GM13977 (cell line): ENCODE data around the gene APOF.
"Not testable (repeated sequence)": the region's sequence is repeated elsewhere in the genome, so short reads cannot be mapped to it uniquely, and the experiment has no call there.

Experiments
- DNase-seq: peaks from one replicate; pipeline ENCODE4 v3.0.0; 2012; ENCODE audit warnings: low spot score
- CTCF ChIP-seq: IDR thresholded peaks from 2 replicates; pipeline ENCODE4 v1.5.1; 2012; ENCODE audit warnings: mild to moderate bottlenecking, control low read depth; ENCODE audit not compliant: insufficient read depth; ENCODE audit errors: extremely low read depth, missing control alignments
- in situ Hi-C: fragments of 300-500 bp; cut with MboI; formaldehyde crosslinking; loops from one replicate; pipeline ENCODE4 v1.12.0; 2022; ENCODE audit warnings: low sequenced_read_pairs, low pct_unique_long_range_greater_than_20kb, mixed read lengths, inconsistent platforms; ENCODE audit not compliant: unreplicated experiment

Gene APOF

DNA sequence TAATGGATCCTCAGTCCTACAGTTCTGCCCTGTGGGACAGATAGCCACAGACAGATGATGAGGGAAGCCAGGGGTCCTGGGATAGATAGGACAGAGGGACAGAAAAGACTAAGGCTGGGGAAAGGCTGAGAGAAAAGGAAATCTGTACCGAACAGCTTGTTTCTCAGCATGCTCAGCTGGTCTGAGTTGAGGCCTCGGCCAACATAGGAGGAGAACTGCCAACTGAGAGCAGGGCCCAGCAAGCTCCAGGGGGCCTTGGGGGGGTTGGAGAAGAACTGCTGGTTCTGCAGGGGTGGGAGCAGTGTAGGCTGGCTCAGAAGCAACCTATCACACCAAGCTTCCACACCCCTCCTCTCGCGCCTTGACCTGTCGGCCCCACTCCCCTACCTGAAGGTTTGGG lies 13.9 kb downstream of the APOF start:
- in situ Hi-C loops = no loop called here
- TF ChIP-seq CTCF = no peak
- DNase-seq = no peak

DNA sequence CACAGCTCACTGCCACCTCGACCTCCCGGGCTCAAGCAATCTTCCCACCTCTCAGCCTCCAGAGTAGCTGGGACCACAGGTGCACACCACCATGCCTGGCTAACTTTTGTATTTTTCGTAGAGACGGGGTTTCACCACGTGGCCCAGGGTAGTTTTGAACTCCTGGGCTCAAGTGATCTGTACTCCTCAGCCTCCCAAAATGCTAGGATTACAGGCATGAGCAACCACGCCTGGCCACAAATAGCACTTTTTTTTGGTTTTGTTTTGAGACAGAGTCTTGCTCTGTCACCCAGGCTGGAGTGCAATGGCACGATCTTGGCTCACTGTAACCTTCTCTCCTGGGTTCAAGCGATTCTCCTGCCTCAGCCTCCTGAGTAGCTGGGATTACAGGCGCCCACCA lies 15.4 kb downstream of the APOF start:
- in situ Hi-C loops, DNase-seq: not testable (repeated sequence)

GRCh38 chr12:56346675-56347074 lies 16.0 kb downstream of the APOF start:
- DNase-seq = no peak
- in situ Hi-C loops = no loop called here
- peak; percentile 28 for TF ChIP-seq CTCF

- DNase-seq, in situ Hi-C loops: not testable (repeated sequence)
These were observed 20.4 kb downstream of the APOF start for GRCh38 chr12:56342290-56342689.

GRCh38 chr12:56341616-56342015 lies 21.0 kb downstream of the APOF start:
- no peak for TF ChIP-seq CTCF

DNA sequence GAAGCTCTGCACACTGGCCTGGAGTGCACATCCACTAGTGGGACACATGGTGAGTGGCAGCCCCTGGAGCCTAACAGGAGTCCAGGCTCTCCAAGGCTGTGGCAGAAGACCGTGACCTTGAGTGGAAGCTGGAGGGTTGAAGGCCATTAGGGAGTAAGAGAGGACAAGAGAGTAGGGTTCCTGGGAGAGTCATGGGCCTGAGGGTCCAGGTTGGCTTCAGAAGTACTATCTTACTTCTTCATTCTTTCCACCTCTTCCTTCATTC lies 23.6 kb downstream of the APOF start:
- no peak for DNase-seq
- TF ChIP-seq CTCF = no peak
- in situ Hi-C loops = no loop called here

More at GRCh38 chr12:56341616-56342015, 21.0 kb downstream of the APOF start:
- in situ Hi-C loops = no loop called here
- DNase-seq = no peak

GRCh38 chr12:56338308-56339157 lies 24.1 kb downstream of the APOF start, which contains the start of gene IL23A:
TSS of gene IL23A (plus strand) at chr12:56338884. CDS start at chr12:56339045, 161 bp downstream.
- in situ Hi-C loops = no loop called here

More at GRCh38 chr12:56338308-56339157, 24.1 kb downstream of the APOF start, which contains the start of gene IL23A:
- DNase-seq = peak; percentile 59
- TF ChIP-seq CTCF = no peak
